Fibroblast of lung (primary cell): ENCODE measurements around the gene HOXC9. TPM values are rescaled to one million over a fixed set of nuclear protein-coding genes. Genes with fewer than 3 reads are reported as not detected.
A peak's percentile ranks its signal among the peaks of the same experiment; 100 is the strongest.

Source experiments
- DNase-seq, 2 donors: peaks; one replicate each; pipeline versions ENCODE4 v3.0.0 to v3.0.0-alpha.2; 2010; ENCODE audit warnings: low read depth in 2 of 2
- H2AFZ ChIP-seq: 2 replicates; pipeline ENCODE4 v1.5.1; 2012; ENCODE audit warnings: low read length, control low read depth, inconsistent platforms
- H3K27ac ChIP-seq: 2 replicates; pipeline ENCODE4 v1.5.1; 2011; ENCODE audit warnings: low read length, control low read depth; ENCODE audit not compliant: insufficient read depth
- H3K27me3 ChIP-seq: 2 replicates; pipeline ENCODE4 v1.5.1; 2011; ENCODE audit warnings: mild to moderate bottlenecking, low read length; ENCODE audit not compliant: control insufficient read depth, insufficient read depth
- H3K36me3 ChIP-seq: 2 replicates; pipeline ENCODE4 v1.5.1; 2011; ENCODE audit warnings: low read length; ENCODE audit not compliant: control insufficient read depth, insufficient read depth
- H3K4me1 ChIP-seq: 2 replicates; pipeline ENCODE4 v1.5.1; 2011; ENCODE audit warnings: low read length; ENCODE audit not compliant: control insufficient read depth, insufficient read depth; ENCODE audit errors: extremely low read depth
- H3K4me2 ChIP-seq: 2 replicates; pipeline ENCODE4 v1.5.1; 2011; ENCODE audit warnings: low read length, control low read depth; ENCODE audit not compliant: insufficient read depth; ENCODE audit errors: extremely low read depth
- H3K4me3 ChIP-seq, 4 experiments: fragments of 200-600 bp in 1 of 4; sonication (generic) in 1 of 4; replicated peaks in 1 of 4; 2 replicates each; pipeline ENCODE4 v1.5.1; 2011 to 2016; ENCODE audit warnings: low read length in 4 of 4, low read depth in 3 of 4, mild to moderate bottlenecking in 3 of 4, control low read depth in 2 of 4, inconsistent platforms in 1 of 4, mixed read lengths in 1 of 4; ENCODE audit not compliant: insufficient read depth in 1 of 4; ENCODE audit errors: control extremely low read depth in 1 of 4
- H3K79me2 ChIP-seq: 2 replicates; pipeline ENCODE4 v1.5.1; 2012; ENCODE audit warnings: mild to moderate bottlenecking, low read length, inconsistent platforms; ENCODE audit not compliant: control insufficient read depth, insufficient read depth
- H3K9ac ChIP-seq: 2 replicates; pipeline ENCODE4 v1.5.1; 2011; ENCODE audit warnings: mild to moderate bottlenecking, low read length, control low read depth; ENCODE audit not compliant: insufficient read depth
- H3K9me3 ChIP-seq: 2 replicates; pipeline ENCODE4 v1.5.1; 2012; ENCODE audit warnings: low read depth, low read length; ENCODE audit not compliant: control insufficient read depth, insufficient read depth
- H4K20me1 ChIP-seq: 2 replicates; pipeline ENCODE4 v1.5.1; 2011; ENCODE audit warnings: low read length; ENCODE audit not compliant: control insufficient read depth, insufficient read depth; ENCODE audit errors: extremely low read depth
- CTCF ChIP-seq, 2 donors: IDR thresholded peaks in 1 of 2; conservative IDR thresholded peaks in 1 of 2; 1 replicate in 1 of 2; 2 replicates in 1 of 2; pipeline ENCODE4 v1.5.1; 2011 to 2012; ENCODE audit warnings: low read length in 2 of 2, control low read depth in 1 of 2, inconsistent platforms in 1 of 2, low read depth in 1 of 2, mild to moderate bottlenecking in 1 of 2
- EZH2 ChIP-seq: IDR thresholded peaks from 2 replicates; pipeline ENCODE4 v1.5.1; 2012; ENCODE audit warnings: low read length, control low read depth, mild to moderate bottlenecking; ENCODE audit errors: missing control alignments
- polyA plus RNA-seq, 2 donors: library from polyadenylated mRNA; depleted of rRNA in 1 of 2; stranded (reverse) in 1 of 2; unstranded in 1 of 2; fragments of >200 nt; gene quantifications; 2 replicates each; pipeline ENCODE4 v1.2.1, GENCODE V29; 2011 to 2012; ENCODE audit warnings: missing spikeins in 1 of 2
- total RNA-seq: library from RNA; depleted of rRNA; stranded (reverse); fragments of >200 nt; gene quantifications from 2 replicates; pipeline ENCODE4 v1.2.1, GENCODE V29; 2014

Gene HOXC9
- total and polyA plus RNA-seq, 2 donors (not counting 1 experiment from before 2014, with no cell fraction given): 0.24 TPM; not detected in 1

- peaks cover 51% of the 10 kb centered on the region for H3K27me3 ChIP-seq
- no peaks in the 10 kb centered on the region for H3K9me3 ChIP-seq
- no peak overlapping the region for H2AFZ ChIP-seq
- no peaks in the 10 kb centered on the region for H3K79me2 ChIP-seq
- no peak overlapping the region for H3K27ac ChIP-seq
- H3K4me3 ChIP-seq: no peak overlapping the region
- H3K9ac ChIP-seq: no peak overlapping the region
- TF ChIP-seq EZH2 (no peak), CTCF (conservative IDR thresholded peaks at IDR 0.05 in 1 of 2, IDR thresholded peaks at IDR 0.05 in 1 of 2; ENCODE audit: low read depth in 1 of 2, low read length in 2 of 2) (no peak)
- H3K4me2 ChIP-seq: no peak overlapping the region
- no peaks in the 10 kb centered on the region for H4K20me1 ChIP-seq
- no peak for DNase-seq
- peaks cover 2% of the 10 kb centered on the region for H3K4me1 ChIP-seq
- H3K36me3 ChIP-seq: no peaks in the 10 kb centered on the region
Observed at GRCh38 chr12:54030442-54030801, 30.5 kb downstream of the HOXC9 start.

- Histone ChIP-seq H3K36me3 (no peaks in the 10 kb centered on the region), H3K9ac (no peak overlapping the region), H3K4me2 (no peak overlapping the region), H3K27ac (no peak overlapping the region), H2AFZ (no peak overlapping the region), H3K27me3 (peaks cover 46% of the 10 kb centered on the region), H3K4me1 (peaks cover 2% of the 10 kb centered on the region), H3K4me3 (no peak overlapping the region), H3K79me2 (no peaks in the 10 kb centered on the region), H3K9me3 (no peaks in the 10 kb centered on the region), H4K20me1 (no peaks in the 10 kb centered on the region)
- TF ChIP-seq EZH2 (peak; percentile 59), CTCF (conservative IDR thresholded peaks at IDR 0.05 in 1 of 2, IDR thresholded peaks at IDR 0.05 in 1 of 2; ENCODE audit: low read depth in 1 of 2, low read length in 2 of 2) (no peak)
- peak; percentile 21 to 32 for DNase-seq
Observed at GRCh38 chr12:54030889-54031471, 31.0 kb downstream of the HOXC9 start.

GRCh38 chr12:54031480-54031879 lies 31.5 kb downstream of the HOXC9 start:
- H2AFZ ChIP-seq: no peak overlapping the region
- TF ChIP-seq CTCF (conservative IDR thresholded peaks at IDR 0.05 in 1 of 2, IDR thresholded peaks at IDR 0.05 in 1 of 2; ENCODE audit: low read depth in 1 of 2, low read length in 2 of 2) (no peak), EZH2 (no peak)
- no peak overlapping the region for H3K9ac ChIP-seq
- H3K4me1 ChIP-seq: peaks cover 2% of the 10 kb centered on the region
- H3K27ac ChIP-seq: no peak overlapping the region
- H3K79me2 ChIP-seq: no peaks in the 10 kb centered on the region
- H4K20me1 ChIP-seq: no peaks in the 10 kb centered on the region
- H3K27me3 ChIP-seq: peaks cover 44% of the 10 kb centered on the region
- DNase-seq: no peak
- H3K9me3 ChIP-seq: no peaks in the 10 kb centered on the region
- no peaks in the 10 kb centered on the region for H3K36me3 ChIP-seq
- no peak overlapping the region for H3K4me3 ChIP-seq
- no peak overlapping the region for H3K4me2 ChIP-seq
